ENCODE measurements around the gene HOXB1.
A peak's percentile ranks its signal among the peaks of the same experiment; 100 is the strongest.
"Not testable (repeated sequence)": the region's sequence is repeated elsewhere in the genome, so short reads cannot be mapped to it uniquely, and the experiment has no call there.

The HOXB1 gene

DNA sequence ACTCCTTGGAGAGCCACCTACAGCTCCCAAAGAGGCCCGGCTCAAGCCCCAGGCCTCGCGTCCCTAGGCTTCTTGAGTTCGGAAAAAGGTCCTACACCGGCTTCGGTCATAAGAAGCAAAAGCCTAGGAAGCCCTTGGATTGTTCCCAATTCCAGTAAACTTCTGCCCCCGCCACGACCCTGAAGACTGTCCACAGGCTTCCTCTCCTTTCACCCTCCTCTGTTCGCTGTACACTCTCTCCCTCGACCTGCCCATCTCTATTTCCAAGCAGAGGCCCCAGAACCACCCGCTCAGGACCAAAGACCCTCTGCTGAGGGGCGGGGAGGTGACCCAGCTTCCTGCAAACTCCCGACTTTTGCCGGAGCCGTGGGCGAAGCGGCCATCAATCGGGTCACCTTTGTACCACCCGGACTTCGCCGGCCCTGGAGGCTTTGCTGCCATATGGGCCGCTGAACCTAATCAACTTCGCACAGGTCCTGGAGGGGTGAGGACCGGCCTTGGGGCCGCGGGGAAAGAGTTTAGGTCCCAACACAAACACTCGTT lies 11.4 kb upstream of the HOXB1 start:
- no peak for DNase-seq

DNA sequence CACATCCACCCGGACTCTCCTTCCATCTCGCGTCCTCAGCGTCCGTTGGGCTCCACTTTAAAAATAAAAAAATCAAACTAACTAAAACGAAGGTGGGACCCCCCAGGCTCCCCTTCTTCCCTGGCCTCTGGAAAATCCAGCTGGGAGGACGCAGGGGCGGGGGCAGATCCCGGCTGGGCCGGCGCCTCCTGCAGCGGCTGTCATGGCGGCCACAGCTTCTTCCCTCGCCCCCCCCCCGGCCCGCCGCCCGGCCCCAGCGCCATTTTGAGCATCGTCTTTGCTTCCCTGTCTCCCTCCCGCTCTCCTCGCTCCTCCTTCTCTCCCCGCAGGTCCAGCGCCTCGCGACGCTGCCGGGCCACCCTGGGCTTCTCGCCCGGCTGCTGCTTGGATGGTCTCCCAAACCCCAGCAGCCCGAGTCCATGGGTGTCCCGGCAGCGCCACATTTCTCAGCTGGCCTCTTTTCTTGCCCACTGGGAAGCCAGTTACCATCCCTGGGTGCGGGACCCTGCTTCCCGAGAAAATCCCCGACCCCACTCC lies 10.8 kb upstream of the HOXB1 start:
- no peak for DNase-seq

DNA sequence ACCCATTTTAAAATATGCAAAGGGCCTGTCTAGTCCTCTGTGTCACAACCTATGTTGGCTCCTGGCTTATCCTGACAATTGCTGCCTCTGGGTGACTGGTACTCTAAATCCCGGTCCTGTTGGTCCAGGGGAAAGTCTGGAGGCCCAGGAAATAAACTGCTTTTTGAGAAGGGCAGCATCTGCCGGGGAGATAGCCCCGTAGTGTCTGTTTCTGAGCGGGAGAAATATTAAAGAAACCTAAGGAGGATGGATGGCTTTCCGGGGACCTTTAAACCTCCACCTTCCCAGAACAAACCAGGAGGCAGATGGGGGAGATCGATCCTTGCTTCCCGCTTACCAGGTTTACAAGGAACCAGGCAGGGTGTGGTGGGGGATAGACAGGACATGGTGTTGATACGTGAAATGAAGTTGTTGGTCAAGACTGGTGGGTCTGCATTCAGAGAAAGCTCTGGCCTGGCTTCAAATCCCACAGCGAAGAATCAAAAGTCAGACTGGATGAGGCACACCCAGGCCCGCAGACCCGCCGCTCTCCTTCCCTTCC lies 10.3 kb upstream of the HOXB1 start:
- no peak for DNase-seq

DNA sequence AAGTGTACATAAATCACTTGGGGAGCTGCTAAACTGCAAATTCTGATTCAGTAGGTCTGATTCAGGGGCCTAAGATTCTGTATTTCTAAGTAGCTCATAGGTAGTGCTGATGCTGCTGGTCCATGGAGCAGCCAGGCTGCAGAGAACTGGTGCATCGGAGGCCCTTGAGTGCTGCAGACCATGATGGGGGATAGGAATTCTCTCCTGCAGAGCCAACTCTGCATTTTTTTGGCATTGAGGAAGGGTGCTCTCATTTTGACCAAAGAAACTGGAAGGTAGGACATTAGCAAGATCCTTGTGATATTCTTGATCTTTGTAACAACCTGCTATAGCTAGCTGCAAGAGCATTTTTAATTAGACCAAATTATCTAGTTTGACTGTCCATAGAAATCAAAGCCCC lies 9.4 kb upstream of the HOXB1 start:
- no peak for DNase-seq

DNA sequence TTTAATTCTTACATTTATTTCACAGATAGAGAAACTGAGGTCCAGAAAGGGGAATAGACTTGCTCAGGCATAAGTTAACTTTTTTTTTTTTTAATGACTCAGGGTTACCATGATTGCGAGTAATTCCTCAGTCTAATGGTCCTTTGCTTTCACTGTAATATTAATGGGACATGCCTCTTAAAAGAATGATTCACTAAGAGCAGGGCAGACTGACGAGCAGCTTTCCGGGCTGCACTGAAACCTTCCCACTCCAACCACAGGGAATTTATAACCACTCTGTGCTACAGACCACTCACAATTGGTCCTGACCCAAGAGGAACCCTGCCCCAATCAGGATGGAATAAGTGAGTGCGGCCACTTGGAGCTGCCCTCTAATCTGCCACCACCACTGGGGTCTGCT lies 8.4 kb upstream of the HOXB1 start:
- no peak for DNase-seq

DNA sequence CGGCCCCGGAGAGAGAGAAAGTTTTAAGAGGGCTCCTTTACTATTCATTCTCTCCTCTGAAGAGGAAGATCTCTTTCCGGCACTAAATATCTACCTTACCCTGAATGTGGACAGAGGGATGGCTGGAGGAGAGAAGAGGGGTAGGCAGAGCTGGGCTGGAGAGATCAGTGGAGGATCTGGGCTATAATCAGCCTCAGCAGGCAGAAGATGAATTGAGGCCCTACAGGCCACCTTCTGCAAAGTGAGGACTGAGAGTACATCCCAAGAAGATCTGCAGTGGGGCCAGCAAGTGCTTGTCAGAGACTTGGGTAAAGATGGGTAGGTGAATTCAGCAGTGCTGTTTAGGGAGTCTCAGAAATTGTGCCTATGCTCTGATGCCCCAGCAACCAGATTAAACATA lies 6.5 kb upstream of the HOXB1 start:
- no peak for DNase-seq

DNA sequence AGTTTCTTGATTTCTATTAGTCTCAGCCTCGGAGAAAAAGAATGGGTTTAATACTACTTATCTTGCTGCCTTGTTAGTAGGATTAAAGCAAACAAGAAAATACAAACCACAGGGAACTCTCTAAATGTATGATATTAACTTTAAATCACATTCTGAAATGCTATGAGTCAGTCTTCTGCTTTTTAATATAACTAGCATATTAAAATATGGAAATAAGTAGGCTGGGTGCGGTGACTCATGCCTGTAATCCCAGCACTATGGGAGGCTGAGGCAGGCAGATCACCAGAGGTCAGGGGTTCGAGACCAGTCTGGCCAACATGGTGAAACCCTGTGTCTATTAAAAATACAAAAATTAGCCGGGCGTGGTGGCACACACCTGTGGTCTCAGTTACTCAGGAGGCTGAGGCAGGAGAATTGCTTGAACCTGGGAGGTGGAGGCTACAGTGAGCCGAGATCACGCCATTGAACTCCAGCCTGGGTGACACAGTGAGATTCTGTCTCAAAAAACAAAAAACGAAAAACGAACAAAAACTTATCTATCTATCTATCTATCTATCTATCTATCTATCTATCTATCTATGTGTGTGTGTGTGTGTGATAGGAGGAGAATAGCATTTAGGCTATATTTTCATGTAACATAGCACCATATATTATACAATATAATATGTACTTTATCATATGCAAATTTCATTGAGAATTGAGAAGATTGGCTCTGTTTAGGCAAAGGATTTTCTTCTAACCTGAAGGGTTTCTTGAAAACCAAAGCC lies 5.2 kb upstream of the HOXB1 start:
- not testable (repeated sequence) for DNase-seq

DNA sequence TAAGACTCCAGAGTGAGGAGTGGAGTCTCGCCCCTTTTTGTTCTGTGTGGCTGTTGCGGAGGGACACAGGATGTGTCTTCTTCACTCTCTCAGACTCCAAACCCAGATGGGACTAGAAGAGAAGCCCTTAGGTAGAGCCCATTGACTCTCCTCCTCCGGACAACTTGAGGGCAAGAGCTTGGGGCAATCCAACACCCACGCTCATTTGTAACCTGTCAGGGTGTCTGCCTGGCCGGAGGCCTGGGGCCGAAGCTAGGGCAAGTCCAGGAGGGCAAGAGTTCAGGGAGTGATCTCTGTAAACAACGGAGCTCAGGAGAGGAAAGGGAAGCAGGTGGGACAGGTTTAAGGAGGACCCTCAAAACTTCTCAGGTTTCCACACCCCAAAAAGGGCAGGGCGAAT lies 1.4 kb upstream of the HOXB1 start:
- no peak for DNase-seq

DNA sequence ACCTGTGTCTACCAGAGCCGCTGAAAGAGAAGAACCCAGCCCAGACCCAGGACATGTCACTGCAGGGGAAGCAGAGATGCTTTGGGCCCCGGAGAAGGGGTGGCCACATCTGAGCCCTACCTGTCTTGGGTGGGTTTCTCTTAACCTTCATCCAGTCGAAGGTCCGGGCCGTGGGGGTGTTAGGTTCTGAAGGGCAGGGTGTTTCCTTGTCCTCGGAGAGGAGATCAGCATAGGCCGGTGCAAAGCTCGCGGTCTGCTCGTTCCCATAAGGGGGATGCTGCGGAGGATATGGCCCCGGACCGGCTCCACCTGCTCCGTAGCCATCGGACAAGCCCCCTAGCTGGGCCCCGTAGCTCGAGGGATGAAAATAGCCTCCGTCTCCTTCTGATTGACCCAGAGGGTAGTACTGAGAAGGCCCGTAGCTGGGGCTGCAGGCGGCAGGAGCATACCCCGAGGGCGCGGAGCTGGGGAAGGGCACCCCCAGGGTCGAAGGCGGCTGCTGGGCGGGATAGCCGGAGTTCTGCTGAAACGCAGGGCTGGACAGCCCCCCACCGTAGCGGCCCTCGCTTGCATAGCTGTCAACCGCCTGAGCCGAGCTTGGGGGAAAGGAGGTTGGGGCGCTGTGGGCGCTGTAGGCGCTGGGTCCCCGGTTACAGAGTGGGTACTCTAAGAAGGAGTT lies 464 bp downstream of the HOXB1 start:
- DNase-seq, result no peak

DNA sequence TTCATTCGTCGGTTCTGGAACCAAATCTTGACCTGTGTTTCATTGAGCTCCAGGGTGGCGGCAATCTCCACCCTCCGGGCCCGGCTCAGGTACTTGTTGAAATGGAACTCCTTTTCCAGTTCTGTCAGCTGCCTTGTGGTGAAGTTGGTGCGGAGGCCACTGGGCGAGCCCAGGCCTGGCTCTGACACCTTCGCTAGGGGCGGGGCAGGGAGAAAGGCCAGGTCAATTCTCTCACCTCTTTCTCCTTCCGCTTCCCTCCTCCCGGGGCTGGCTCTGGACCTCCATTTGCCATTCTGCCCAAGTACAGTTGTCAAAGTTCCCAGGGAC lies 1.2 kb downstream of the HOXB1 start:
- DNase-seq, result no peak

DNA sequence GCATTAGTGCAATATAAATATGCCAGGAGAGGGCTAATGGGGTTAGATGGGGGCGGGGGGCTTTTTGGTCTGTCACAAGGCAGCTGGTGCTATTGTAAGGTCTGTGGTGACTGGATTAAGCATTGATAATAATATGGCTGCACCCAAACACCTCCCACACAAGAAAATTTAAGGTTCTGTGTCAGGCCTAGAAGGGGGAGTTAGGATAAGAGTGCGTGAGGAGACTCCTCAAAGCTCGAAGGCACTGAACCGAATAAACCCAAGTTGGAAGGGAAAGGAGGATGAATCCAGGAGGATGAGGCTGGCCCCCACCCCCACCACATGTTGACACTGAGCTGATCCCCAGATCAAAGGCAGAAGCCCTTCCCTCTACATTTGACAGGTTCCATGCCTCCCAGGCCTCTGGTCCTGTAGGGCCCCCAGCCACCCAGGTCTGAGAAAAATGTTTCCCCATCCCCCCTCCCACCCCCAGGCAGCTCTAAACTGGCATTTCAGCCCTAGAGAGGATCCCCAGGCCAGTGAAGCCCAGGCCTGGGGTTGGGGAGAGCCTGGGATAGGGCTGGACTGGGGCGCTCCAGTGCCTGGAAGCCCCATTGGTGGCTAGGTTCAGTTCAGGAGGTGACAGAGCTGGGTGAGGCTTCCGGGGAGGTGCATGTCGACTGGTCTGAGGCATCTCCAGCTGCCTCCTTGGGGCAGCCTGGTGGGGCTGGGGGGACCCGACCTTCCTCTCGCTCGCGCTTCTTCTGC lies 1.7 kb downstream of the HOXB1 start:
- no peak for DNase-seq

DNA sequence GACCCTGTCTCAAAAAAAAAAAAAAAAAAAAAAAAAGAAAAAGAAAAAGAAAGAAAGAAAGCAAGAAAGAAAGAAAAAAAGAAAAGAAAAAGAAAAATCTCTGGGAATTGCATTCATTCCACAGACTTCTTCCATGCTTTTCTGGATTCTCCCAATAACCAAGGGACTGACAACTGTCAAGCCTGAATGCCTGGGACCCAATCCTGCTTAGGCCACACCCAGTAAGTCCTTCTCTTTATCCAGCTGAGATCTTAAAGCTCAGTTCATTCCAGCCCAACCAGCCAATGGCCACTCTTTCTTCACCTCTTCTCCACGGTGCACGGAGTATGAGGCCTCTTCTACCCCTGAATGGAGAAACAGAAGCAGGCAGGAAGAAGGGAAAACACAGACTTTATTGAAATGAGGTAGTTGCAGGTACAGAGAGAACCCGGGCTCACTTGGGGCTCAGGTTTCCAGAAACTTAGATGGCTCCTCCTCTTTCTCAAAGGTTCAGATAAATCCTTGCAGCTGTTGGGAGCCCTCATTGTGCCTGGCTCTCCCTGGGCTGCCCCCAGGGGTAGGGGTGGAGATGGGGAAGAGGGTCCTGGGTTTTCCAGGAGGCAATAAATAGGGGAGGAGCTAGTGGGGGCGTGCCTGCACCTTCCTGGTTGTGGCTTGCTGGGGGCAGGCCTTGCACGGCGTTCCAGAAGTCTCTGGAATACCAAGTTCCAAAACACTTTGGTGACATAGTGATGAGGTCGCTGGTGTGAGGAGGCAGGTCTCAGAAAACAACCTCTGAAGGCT lies 2.5 kb downstream of the HOXB1 start:
- no peak for DNase-seq

DNA sequence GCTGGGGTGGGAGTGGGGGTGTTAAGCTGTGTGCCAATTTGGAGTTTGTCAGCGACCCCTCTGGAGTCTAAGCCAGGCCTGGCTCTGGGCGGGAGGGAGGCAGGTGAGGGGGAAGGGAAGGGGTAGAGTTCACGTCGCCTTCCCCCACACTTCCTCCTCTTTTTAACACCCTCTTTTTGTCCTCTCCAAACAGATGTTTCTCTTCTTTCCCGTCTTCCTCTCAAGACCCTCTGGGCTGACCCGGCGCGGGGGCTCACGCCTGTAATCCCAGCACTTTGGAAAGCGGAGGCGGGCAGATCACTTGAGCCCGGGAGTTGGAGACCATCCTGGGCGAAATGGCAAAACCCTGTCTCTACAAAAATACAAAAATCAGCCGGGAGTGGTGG lies 3.3 kb downstream of the HOXB1 start:
- no peak for DNase-seq

DNA sequence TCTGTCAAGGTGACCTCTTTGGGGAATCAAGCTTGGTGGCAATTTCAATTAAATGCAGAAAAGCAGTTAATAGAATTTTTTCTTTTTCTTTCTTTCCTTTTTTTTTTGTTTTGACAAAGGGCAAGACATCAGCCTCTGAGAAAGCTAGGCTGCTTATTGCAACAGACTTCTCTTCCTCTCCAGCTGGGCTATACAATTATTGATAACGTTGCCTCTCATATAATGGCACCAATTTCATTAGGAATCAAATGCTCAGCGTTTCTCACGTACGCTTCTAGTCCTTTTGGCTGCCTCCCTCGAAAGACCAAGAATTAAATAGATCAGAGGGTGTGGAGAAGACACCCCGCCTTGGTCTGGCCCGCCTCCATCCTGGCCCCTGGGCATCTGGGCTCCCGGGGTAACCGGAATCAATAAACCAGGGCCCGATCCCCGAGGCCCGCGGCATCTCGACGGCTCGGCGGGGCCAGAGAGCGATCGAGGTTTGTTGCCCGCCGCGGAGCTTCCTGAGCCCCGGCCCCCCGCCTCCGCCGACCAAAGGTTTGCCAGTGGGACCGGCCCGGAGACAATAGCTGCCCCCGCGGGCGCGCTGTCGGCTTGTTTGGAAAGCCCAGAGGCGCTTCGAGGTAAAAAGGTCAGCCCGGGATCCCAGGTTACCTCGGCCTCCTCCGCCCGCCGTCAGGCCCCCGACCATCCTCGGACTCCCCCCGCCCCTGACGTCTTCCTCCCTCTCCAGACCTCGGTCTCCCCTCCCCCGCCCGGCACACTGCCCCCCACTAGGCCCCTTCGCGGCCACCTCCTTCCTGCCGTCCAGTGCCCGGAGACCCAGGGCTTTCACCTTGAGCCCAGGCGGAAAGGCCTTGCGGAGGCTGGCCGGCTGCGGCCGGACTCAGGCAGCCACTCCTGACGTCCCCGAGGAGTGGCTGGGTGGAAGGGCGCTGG lies 3.9 kb downstream of the HOXB1 start:
- DNase-seq, result no peak

DNA sequence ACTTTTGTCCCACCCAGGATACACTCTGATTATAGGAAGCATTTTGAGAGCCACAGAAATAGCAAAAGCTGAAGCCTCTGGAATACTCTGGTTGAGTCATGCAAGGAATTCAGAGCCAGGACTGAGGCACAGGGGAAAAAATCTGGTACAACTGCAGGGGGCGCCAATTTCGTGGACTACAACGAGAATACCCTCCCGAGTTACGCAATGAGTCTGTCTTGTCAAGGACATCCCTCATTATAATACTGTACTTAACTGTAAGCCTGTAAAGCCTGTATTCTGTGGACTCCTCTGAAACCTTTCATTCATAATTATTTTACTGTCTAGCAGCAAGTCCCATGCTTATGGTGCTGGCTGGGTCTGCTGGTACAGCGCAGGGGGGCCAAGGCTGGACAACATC lies 7.8 kb downstream of the HOXB1 start:
- DNase-seq, result no peak

DNA sequence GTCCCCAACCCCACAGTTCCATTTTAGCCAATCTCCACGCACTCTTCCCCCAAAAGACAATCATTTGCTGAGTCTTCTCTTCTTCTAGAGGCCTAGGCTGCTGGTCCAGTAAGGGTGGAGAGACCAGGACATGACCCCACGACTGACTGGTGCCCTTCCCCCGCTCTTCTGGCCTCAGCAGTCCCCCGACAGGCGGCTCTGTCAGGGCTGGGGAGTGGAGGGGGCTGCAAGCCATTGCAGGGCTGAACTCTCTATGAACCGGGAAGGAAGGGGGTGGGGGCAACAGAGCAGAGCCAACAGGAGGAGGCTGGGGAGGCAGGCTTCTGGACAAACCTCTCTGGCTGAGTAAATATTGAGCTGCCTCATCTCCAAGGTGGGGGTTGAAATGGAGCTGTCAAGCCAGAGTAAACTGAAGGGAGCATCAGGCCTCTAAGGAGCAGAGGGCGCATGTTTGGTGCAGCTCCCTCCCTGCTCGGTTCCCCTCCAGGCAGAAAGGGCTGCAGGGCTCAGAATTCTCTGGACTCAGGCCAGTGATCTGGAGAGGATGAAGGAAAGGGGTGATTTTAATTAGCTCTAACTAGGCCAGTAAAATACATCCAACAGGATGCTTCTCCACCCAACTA lies 8.7 kb downstream of the HOXB1 start:
- DNase-seq, result no peak

DNA sequence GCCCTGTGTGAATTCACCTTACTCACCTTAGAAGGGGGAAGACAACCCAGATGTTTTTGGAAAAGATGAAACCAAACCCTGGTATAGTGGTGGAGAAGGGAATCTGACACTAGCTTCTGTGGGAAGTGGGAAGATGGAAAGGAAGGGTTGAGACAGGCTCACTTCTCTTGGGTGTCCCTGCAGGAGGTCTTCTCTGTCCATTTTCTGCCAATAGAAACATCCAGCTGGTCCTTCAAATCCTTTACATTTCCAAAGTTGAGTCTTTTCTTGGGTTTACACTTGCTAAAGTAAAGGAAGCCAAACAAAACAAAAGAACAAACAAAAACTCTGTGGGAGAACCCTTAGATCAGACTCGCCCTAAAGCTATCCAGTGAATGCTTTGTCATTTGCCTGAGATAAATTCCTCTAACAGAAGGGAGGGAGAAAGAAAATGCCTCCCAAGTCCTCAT lies 10.2 kb downstream of the HOXB1 start:
- no peak for DNase-seq

DNA sequence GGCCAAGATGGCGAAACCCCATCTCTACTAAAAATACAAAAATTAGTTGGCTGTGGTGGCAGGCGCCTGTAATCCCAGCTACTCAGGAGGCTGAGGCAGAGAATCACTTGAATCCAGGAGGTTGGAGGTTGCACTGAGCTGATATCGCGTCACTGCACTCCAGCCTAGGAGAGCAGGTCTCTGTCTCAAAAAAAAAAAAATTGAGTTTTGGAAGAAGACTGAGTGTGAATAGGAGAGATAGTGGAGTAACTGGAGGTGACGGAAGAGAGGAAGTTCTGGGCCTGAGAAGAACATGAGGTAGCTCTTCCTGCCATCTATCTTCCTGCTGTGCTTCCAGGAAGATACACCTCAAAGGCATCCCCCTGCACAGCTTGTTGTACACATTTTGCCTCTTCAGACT lies 11.4 kb downstream of the HOXB1 start:
- no peak for DNase-seq

DNA sequence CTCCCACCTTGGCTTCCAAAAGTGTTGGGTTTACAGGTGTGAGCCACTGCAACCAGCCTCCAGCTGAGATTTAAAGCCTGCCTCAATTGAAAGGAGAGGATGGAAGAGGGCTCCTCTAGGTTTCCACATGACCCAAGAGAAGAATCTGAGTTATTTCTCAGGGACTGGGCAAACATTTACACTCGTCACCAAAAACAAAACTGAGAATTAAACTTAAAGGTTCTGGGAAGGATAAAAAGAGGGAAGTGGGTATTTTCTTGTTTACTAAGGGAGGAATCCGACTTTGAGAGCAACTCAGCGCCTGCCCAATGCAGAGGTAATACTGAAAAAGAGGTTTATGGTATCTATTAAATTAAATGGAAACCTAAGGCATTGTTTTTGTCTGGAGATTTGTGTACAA lies 13.3 kb downstream of the HOXB1 start:
- peak; percentile 40 for DNase-seq

Data from suppressor macrophage treated with lipopolysaccharide for 4 hours (primary cell).